A673 (cell line): ENCODE results near the gene TMEM171. TPM values are rescaled to one million over a fixed set of nuclear protein-coding genes. Genes with fewer than 3 reads are reported as not detected.

Experiments used
- BruUV-seq: library from RNA; stranded (reverse); fragments of 400-500 nt; replicated peaks from 2 replicates; lab custom pipeline; 2021; lab: Mats Ljungman, UMichigan
- CTCF ChIA-PET: fragments of 300-600 bp; sonication (Branson Sonifier 250); formaldehyde crosslinking; loops from one replicate; lab custom pipeline; 2022; ENCODE audit warnings: antibody characterized with exemption; lab: Charles Lee
- POLR2A ChIA-PET: fragments of 300-600 bp; sonication (Branson Sonifier 250); formaldehyde crosslinking; loops from one replicate; lab custom pipeline; 2022; ENCODE audit warnings: antibody characterized with exemption; ENCODE audit not compliant: low non-redundant PET; lab: Charles Lee
- DNase-seq: peaks from one replicate; pipeline ENCODE4 v3.0.0-alpha.2; 2015; ENCODE audit warnings: low spot score
- H3K27ac ChIP-seq: fragments of 200-600 bp; sonication (generic); 2 replicates; pipeline ENCODE4 v1.5.1; 2016; ENCODE audit warnings: mixed run types, low read depth, mild to moderate bottlenecking, mixed read lengths, antibody characterized with exemption, low read length; ENCODE audit not compliant: poor library complexity, severe bottlenecking
- H3K27me3 ChIP-seq: fragments of 200-600 bp; sonication (generic); replicated peaks from 2 replicates; pipeline ENCODE4 v1.6.1; 2017; ENCODE audit warnings: mixed run types, low read depth, mild to moderate bottlenecking, mixed read lengths, antibody characterized with exemption, low read length; ENCODE audit not compliant: insufficient read depth, poor library complexity
- H3K36me3 ChIP-seq: fragments of 200-600 bp; sonication (generic); 2 replicates; pipeline ENCODE4 v1.6.1; 2016; ENCODE audit warnings: mixed run types, mild to moderate bottlenecking, mixed read lengths, antibody characterized with exemption, low read length; ENCODE audit not compliant: insufficient read depth, poor library complexity, severe bottlenecking
- H3K4me1 ChIP-seq: fragments of 200-600 bp; sonication (generic); 2 replicates; pipeline ENCODE4 v1.6.1; 2017; ENCODE audit warnings: mixed run types, mild to moderate bottlenecking, mixed read lengths, antibody characterized with exemption, low read length; ENCODE audit not compliant: insufficient read depth, poor library complexity, severe bottlenecking
- H3K4me3 ChIP-seq: fragments of 200-600 bp; sonication (generic); 2 replicates; pipeline ENCODE4 v1.5.1; 2016; ENCODE audit warnings: low read depth, mixed run types, mild to moderate bottlenecking, mixed read lengths, low read length; ENCODE audit not compliant: poor library complexity, severe bottlenecking
- H3K9me3 ChIP-seq: fragments of 200-600 bp; sonication (generic); 2 replicates; pipeline ENCODE4 v1.6.1; 2016; ENCODE audit warnings: mixed run types, low read depth, mild to moderate bottlenecking, mixed read lengths, antibody characterized with exemption, low read length; ENCODE audit not compliant: poor library complexity, severe bottlenecking
- CTCF ChIP-seq: fragments of 300-800, 200-600 bp; sonication (generic); conservative IDR thresholded peaks from 2 replicates; pipeline ENCODE4 v1.5.1; 2017; ENCODE audit warnings: low read depth, mild to moderate bottlenecking, antibody characterized with exemption, low read length, moderate library complexity, mixed read lengths
- EZH2 ChIP-seq: fragments of 200-600 bp; sonication (generic); IDR thresholded peaks from 2 replicates; pipeline ENCODE4 v1.6.1; 2017; ENCODE audit warnings: borderline replicate concordance, low read depth, mild to moderate bottlenecking, mixed read lengths, antibody characterized with exemption, low read length; ENCODE audit not compliant: poor library complexity, severe bottlenecking
- intact Hi-C: fragments of 100-400 bp; cut with micrococcal nuclease; formaldehyde crosslinking; loops from one replicate; pipeline ENCODE4 v1.10.0; 2022; ENCODE audit not compliant: unreplicated experiment
- total RNA-seq: library from RNA; stranded (reverse); gene quantifications from 2 replicates; pipeline ENCODE4 v1.2.3, GENCODE V29; 2021

Gene TMEM171
- total RNA-seq, 1 experiment from 2014 or later = 2.6 TPM

- no peak for DNase-seq
- Histone ChIP-seq H3K36me3 (no peaks in the 10 kb centered on the region), H3K27me3 (no peaks in the 10 kb centered on the region), H3K9me3 (no peaks in the 10 kb centered on the region), H3K4me1 (no peaks in the 10 kb centered on the region), H3K4me3 (no peak overlapping the region), H3K27ac (no peak overlapping the region)
- no TSS peak for BruUV-seq
- intact Hi-C loops = no loop called here
- ChIA-PET CTCF (no interaction called here), POLR2A (no interaction called here)
- TF ChIP-seq EZH2 (no peak), CTCF (no peak)
Measured at GRCh38 chr5:73150876-73151275, 30.5 kb downstream of the TMEM171 start.

- DNase-seq = no peak
- Histone ChIP-seq H3K27me3 (no peaks in the 10 kb centered on the region), H3K4me3 (no peak overlapping the region), H3K9me3 (no peaks in the 10 kb centered on the region), H3K36me3 (no peaks in the 10 kb centered on the region), H3K4me1 (no peaks in the 10 kb centered on the region), H3K27ac (no peak overlapping the region)
- ChIA-PET CTCF (no interaction called here), POLR2A (interaction anchor here (0.5 kb wide), 1 partner anchor 336 kb away, joined by 3 read pairs; no protein-coding TSS in a partner anchor)
- intact Hi-C loops = no loop called here
- no peak for TF ChIP-seq CTCF
- TF ChIP-seq EZH2 = no peak
- no TSS peak for BruUV-seq
Measured at GRCh38 chr5:73151766-73152410, 31.5 kb downstream of the TMEM171 start.

- H3K4me1 ChIP-seq = no peaks in the 10 kb centered on the region
- ChIA-PET CTCF (no interaction called here), POLR2A (interaction anchor here (0.5 to 0.8 kb wide), 2 partner anchors 30 to 337 kb away, joined by 3 to 4 read pairs; no protein-coding TSS in a partner anchor)
- no peak overlapping the region for H3K27ac ChIP-seq
- intact Hi-C loops = no loop called here
- no peaks in the 10 kb centered on the region for H3K27me3 ChIP-seq
- no peaks in the 10 kb centered on the region for H3K36me3 ChIP-seq
- no peaks in the 10 kb centered on the region for H3K9me3 ChIP-seq
- no peak for DNase-seq
- BruUV-seq = no TSS peak
- no peak overlapping the region for H3K4me3 ChIP-seq
- no peak for TF ChIP-seq EZH2
- 0 out of 2 replicates have a peak, but pooled peaks have one; percentile 18 for TF ChIP-seq CTCF
Measured at GRCh38 chr5:73152411-73153388, 32.3 kb downstream of the TMEM171 start.
